GM19468 (cell line): ENCODE data around the gene TMEM126A.
"Not testable (repeated sequence)": the region's sequence is repeated elsewhere in the genome, so short reads cannot be mapped to it uniquely, and the experiment has no call there.

Experiments
- ATAC-seq: cut with Tn5 transposase; IDR thresholded peaks from one replicate; pipeline ENCODE4 v1.9.1; 2021; ENCODE audit warnings: mild to moderate bottlenecking, moderate library complexity, moderate number of reproducible peaks; ENCODE audit not compliant: unreplicated experiment; ENCODE audit errors: extremely low read depth

TMEM126A gene

DNA sequence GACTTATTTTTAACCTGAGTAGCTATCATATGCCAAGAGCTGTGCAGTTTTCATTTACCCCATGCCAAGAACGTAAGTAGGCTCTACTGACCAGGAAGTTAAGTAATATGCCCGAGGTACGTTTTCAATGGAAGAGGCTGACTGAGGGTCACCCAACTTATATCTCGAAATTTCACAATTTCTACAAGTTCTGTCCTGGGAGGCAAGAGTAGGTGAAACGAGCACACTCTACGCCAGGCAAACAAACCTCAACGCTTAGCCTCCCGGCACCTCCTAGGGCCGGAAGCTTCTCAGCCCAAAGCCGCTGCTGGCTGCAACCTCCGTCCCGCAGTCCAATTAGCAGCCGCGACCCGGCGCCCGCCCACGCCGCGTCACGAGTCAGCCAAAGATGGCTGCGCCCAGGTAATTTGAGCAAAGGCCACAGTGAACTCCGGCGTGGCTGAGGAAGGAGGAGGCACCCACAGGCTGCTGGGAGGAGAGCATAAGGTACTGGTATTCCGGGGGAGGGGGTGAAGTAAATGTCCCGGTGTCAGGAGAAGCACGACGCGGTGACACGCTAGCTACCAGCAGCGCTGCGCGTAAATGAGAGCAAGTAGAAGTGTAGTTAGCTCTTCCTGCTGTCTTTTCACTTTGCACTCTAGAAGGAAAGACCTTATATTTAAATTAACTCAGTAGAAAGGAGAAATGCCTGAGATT, at the start of gene TMEM126A:
TSS of gene TMEM126A (plus strand) at position 364 of the 696 bp plus-strand sequence. CDS start 2,289 bp downstream, outside the sequence.
- peak; percentile 98 for ATAC-seq

DNA sequence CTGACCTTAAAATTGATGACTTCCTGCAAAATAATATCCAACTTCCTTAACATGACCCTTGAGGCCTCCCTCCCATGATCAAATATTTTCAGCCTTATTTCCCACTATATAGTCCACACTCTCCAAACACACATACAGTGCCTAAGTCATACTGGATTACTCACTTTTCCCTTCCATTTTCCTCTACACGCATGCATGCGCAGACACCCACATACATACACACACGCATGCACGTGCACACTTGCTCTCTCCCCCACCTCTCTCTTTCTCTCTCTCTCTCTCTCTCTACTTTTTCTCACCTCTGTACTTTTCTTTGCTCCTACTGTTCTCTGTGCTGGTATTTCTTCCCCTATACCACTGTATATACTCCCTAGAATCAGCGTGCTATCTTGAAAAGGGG, 48.7 kb upstream of the TMEM126A start:
- no peak for ATAC-seq

DNA sequence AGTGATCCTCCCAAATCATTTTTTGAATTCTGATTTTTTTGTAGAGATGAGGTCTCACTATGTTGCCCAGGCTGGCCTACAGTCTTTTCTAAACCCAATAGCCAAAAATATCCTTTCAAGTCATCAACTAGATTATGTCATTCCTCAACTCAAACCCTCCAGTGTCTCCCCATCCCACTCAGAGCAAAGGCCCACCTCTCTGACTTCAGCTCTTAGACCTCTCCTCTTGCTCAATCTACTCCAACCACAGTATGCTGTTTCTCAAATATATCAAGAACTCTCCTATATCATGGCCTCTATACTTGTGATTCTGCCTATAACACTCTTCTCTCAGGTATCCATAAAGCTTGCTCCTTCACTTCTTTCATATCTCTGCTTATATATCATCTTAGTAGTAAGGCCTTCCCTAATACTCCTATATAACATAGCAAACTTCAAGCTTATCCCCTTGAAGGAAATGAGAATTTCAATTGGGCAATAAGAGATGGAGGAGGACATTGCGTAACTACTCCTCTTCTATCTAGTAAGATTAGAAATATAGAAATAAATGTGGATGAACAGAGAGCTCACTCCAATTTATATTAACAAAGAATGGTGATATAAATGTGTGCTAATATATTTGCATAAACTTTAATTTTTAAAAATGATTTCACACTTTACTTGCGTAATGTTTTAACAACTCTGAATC, 45.1 kb upstream of the TMEM126A start:
- no peak for ATAC-seq

DNA sequence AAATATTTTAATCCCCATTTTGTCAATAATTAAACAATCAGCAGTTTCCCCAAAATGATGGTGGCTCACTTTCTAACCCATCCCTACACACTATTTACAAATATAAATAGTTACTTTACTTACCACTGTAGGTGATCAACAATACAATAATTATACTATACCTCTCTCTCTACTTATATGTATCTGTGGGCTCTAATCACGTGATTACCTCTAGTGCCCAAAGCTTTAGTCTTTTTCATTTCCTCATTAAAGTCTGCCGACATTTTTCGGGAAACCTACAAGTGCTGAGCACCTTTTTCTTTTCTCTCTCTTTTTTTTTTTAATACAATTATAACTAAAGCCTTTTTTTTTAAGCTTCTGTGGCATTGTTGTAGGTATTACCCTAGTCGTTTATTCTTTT, 44.5 kb upstream of the TMEM126A start:
- ATAC-seq: no peak

DNA sequence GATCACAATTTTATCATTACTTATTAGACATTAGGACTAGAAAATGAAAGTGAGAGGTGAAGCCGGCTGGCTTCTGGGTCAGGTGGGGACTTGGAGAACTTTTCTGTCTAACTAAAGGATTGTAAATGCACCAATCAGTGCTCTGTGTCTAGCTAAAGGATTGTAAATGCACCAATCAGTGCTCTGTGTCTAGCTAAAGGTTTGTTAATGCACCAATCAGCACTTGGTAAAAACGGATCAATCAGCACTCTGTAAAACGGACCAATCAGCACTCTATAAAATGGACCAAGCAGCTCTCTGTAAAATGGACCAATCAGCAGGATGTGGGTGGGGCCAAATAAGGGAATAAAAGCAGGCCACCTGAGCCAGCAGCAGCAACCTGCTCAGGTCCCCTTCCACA, 41.5 kb upstream of the TMEM126A start:
- ATAC-seq: not testable (repeated sequence)

DNA sequence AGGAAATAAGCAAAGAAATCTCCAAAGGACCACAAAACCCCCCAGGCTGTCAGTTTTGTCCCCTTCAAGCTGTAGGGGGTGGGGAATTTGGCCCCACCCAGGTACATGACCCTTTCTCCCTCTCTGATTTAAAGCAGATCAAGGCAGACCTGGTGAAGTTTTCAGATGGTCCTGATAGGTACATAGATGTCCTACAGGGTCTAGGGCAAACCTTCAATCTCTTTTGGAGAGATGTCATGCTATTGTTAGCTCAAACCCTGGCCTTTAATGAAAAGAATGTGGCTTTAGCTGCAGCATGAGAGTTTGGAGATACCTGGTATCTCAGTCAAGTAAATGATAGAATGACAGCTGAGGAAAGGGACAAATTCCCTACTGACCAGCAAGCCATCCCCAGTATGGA, 39.1 kb upstream of the TMEM126A start:
- not testable (repeated sequence) for ATAC-seq

DNA sequence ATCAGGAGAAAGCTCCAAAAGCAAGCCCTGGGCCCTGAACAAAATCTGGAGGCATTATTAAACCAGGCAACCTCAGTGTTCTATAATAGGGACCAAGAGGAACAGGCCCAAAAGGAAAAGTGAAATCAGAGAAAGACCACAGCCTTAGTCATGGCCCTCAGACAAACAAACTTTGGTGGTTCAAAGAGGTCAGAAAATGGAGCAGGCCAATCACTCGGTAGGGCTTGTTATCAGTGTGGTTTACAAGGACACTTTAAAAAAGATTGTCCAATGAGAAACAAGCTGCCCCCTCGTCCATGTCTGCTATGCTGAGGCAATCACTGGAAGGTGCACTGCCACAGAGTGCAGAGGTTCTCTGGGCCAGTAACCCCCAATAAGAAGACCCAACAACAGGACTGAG, 38.5 kb upstream of the TMEM126A start:
- not testable (repeated sequence) for ATAC-seq

DNA sequence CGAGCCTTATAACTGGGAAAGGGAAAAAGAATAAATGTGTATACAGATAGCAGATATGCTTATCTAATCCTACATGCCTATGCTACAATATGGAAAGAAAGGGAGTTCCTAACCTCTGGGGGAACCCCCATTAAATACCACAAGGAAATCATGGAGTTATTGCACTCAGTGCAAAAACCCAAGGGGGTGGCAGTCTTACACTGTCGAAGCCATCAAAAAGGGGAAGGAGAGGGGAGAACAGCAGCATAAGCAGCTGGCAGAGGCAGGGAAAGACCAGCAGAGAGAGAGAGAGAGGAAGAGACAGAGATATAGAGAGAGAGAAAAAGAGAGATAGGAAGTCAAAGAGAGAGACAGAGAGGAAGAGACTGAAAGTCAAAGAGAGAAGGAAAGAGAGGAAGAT, 36.1 kb upstream of the TMEM126A start:
- not testable (repeated sequence) for ATAC-seq

DNA sequence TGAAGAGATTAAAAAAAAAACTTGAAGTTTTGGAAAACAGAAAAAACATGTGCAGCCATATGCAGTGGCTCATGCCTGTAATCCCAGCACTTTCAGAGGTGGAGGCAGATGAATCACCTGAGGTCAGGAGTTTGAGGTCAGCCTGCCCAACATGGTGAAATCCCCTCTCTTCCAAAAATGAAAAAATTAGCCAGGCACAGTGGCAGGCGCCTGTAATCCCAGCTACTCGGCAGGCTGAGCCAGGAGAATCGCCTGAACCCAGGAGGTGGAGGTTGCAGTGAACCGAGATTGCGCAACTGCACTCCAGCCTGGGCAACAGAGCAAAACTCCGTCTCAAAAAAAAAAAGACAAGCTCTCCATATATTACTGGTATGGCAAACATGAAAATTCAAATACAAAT, 28.3 kb upstream of the TMEM126A start:
- no peak for ATAC-seq

DNA sequence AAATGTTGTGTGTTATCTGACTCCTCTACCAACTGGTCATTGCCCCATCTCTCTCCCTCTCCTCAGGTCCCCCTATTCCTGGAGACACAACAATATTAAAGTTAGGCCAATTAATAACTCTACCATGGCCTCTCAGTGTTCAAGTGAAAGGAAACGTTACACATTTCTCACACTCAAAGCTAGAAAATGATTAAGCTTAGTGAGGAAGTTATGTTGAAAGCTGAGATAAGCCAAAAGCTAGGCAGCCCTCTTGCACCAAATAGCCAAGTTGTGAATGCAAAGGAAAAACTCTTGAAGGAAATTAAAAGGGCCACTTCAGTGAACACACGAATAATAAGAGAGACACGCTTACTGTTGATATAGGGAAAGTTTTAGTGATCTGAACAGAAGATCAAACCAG, 27.5 kb upstream of the TMEM126A start:
- ATAC-seq: no peak

DNA sequence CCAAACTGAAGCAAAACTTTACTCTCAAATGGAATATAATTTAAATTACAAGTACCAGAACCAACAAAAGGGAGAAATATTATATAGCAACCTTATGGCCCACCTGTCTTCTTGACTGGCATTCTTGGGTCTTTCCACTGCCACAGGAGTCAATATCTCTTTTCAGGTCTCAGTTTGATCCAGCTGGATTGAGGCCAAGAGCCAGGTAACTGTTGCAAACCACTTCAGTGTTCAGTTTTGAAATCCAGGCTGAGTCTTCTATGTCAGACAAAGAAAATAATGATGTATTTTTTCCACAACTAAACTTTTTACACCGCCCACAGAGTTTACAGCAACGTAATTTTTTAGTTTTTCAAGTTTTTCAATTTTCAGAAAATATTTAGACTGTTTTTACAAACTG, 21.3 kb upstream of the TMEM126A start:
- no peak for ATAC-seq

DNA sequence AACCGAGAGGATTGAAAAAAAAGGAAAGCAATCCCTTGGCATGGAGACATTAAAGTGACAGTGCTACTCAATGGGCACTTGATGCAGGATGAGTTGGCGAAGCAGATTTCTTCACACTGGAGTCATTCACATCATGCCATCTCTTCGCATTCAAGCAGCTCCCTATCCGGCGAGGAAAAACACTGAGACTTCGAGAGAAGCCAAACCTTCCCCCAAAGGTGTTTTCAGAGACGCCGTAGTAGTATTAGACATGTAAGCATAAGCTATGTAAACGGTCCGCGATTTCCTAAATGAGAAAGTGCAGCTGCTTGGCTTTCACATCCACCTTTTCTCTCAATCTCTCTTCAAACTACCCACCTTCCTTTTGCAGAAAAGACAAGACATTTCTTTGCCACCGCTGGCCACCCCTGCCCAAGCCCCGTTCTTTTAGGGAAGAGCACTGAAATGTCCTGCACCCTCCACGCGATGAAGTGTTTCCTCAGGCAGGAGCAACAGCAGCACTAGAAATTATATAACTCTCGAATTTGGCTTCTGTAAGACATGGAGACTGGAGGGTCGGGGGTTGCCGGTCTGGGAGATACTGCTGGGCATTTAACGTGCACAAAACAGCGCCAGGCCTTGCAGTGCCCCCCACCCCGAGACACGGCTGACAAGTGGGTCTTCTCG, 20.3 kb upstream of the TMEM126A start, which contains the start of gene DLG2:
TSS of gene DLG2 (minus strand) at position 13 of the 666 bp plus-strand sequence.
- ATAC-seq: no peak

DNA sequence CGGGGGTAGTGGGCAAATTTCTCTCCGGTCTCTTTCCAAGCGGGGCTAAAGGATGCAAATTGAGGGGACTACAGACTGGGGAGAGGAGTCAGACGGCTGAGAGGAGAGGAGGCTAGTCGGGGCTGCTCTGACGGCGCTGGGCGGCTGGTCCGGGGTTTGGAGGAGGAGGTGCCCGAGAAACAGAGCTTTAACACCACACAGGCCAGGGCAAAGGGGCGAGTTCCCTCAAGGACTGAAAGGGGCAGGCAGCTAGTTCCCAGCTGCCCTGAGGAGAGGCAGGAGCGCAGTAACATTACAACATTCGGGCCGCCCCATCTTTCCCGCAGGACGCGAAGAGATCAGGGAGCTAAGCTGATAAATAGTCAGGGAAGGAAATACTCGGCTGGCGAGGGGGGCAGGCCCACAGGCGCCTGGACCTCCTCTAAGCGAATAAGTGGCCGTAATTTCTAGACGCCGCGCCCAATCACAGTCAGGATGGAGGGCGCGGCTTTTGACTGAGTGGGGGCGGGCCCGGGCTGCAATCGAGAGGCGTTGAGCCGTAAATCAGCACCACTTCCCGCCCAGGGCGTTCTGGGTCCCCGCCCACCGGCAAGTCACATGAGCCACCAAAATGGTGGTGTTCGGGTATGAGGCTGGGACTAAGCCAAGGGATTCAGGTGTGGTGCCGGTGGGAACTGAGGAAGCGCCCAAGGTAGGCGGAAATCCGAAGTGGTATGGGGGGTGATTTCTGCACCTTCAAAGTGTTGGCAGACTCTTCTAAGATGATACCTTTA, 19.6 kb upstream of the TMEM126A start, which contains the start of gene TMEM126B:
TSS of gene TMEM126B (plus strand) at position 596 of the 773 bp plus-strand sequence. CDS start at position 611, 15 bp downstream.
- ATAC-seq: peak; percentile 99

DNA sequence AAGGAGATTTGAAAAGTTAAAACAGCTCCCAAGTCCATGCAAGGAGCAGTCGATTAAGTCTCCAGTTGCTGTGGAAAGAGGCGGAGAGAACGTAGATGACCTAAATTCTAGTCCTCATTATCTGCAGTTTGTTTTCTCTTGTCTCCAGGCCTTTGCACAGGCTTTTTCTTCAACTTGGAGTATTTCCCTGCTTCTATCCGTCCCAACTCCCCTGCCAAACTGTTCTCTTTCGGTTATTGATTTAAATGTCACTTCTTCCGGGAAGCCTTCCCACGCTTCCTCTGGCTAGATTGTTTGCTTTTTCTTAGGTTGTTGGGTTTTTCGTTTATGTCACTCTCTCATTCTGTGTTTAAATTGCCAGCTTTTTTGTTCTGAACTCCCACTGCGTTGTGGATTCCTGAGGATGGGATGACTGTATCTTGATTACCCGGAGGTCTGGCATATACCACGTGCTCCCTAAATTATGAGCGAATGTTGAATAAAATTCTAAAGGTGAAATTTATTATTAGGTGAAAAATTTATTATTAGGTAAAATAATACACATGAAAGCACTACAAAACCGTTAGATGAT, 18.9 kb upstream of the TMEM126A start:
- no peak for ATAC-seq

DNA sequence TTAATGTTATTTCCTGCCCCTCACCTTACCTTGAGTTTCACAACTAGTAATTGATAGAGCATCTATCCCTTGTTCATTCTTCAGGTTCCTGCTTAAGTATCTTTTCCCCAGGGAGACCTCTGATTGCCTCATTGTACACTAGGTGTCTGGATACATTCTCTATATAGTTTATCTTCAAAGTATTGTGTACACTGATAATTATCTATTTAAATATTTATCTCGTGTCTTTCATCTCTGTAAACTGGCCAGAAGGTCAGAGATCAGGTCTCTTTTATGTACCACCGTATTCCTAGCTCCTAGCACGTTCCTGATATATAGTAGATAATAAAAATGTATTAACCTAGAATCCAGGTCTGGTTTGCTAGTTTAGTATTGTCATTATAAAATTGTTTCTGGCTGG, 13.0 kb upstream of the TMEM126A start:
- ATAC-seq: no peak

DNA sequence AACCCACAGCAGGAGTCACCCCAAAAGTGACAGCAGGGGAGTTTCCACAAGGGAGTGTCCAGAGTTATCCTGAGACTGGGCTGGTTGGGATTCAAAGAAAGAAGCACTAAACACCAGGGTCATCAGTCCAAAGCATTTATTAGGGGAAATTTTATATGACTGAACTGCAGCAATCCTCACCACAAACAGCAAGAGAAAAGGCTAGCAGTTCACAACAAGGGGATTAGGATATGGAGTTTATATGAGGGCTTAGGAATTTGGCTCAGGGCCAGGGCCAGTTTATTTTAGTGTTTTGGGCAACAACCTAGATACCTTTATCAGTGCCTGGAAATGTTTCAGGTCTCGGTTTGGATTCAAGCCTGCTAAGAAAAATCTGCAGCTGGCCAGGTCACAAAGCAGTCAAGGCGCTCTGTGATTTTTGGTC, 4.6 kb upstream of the TMEM126A start:
- ATAC-seq: no peak

DNA sequence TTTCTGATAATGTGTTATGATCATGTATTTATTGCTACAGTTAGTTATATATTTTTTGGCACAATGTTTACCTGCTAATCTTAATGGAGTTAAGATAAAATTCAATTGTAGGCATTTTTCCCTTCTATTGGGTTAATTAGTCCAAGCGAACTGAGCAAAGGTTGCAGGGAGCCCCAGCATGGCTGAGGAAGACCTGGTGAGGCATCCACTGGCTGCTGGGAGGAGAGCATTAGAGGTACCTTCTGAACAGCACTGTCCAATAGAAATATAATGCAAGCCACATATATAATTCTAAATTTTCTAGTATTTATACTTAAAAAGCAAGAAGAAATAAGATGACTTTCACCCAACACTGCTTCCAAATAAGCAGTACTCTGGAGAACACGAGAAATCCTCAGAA, 689 bp upstream of the TMEM126A start:
- no peak for ATAC-seq

DNA sequence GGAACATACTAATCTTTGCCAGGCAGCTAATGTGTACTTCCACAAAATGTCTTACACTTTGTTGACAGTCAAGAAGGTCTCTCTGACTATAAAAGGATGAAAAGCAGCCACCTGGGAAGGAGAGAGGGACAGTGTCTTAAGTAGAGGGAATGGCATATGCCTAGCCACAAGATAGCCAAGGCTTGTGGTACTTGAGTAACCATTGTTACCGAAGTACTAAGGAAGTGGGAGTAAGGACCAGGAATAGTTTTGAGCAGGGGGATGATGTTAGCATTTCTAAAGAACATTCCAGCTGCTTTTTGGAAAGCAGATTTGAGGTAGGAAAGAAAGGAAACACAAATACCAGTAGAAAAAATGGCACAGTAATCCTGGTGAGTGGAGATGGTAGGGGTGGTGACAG, 3.4 kb downstream of the TMEM126A start:
- no peak for ATAC-seq

DNA sequence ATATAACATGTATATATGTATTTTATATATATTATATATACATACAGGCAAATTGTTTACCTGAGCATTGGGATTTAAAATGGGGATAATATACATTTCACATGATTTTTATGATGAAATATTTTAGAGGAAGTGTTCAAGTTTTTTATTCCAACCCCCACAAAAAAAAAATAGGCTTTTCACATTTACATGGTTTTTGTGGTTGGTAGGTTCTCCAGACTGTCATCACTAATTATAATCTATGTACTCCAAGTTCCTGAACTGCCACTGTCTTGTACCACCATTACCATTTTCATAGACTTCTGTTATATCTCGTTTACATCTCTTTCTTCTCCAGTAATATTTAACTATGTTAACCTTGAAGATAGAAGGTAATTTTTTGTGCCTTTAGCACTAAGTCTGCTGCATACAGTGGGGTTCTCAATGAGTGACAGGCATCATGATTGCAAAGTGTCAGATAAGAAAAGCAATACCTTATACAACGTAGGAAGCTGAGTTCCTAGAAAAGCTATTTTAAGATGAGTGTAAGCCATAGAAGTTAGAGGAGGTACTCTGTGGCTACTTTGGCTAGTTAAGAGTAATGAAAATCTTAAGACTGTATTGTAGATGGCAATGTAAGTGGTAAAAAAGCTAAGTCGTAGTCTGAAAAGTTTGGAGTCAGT, 5.2 kb downstream of the TMEM126A start:
- ATAC-seq: no peak
